NOMO-1 treated with DMSO at 0.1 percent for 48 hours (cell line): ENCODE data around the gene SCAF1.

Experiments
- DNase-seq: peaks from one replicate; lab custom pipeline; 2025; ENCODE audit not compliant: unreplicated experiment; lab: John Stamatoyannopoulos, UW

Gene SCAF1

DNA sequence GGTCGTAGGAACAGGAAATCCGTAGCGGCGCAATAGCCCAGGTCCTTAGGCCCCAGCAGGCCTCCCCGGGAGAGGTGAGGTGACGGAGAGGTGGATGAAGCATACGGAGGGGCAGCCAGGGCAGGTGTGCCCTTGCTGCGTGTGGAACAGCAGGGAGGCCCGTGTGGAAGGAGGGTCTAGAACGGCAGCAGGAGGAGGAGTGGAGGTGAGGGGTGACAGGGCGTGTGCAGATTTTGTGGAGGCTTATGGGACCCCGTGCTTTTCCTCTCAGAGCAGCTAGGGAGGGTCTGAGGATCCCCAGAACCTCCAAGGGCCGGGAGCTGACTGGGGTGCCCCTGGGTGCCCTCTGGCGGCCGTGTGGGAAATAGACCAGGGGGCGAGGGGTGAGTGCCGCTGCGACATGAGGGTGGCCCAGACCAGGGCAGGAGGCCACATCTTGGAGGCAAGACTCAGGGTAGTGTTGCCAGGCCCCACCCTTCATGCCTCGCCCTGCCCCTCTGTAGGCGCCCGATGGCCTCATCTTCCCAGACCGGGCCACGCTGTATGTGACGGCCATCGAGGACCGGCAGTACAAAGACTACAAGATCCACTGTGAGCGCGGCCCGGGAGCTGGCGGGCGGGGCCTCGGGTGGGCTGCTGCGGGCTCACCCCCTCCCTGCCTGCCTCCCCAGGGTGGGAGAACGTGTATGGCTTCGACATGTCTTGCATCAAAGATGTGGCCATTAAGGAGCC, 42.4 kb downstream of the SCAF1 start:
- DNase-seq = no peak

DNA sequence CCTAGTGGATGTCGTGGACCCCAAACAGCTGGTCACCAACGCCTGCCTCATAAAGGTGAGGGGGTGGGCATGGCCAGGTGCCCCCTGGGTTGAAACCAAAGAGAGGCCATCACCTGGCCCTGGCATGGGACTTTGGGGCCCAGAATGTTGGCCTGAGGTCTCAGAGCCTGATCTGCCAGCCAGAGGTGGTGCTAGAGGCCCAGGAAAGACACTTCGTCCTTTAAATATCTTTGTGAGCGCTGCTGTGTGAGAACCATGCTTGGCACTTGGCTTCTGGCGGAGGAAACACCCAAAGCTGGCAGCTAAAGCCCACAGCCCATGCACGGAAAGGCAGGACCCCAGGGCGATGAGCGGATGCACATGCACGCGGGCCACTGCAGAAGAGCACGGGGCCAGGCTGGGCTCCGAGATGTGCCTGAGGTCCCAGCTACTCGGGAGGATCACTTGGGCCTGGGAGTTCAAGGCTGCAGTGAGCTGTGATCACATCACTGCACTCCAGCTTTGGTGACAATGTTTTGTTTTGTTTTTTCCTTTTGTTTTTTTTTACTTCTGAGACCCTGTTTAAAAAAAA, 43.1 kb downstream of the SCAF1 start:
- no peak for DNase-seq

DNA sequence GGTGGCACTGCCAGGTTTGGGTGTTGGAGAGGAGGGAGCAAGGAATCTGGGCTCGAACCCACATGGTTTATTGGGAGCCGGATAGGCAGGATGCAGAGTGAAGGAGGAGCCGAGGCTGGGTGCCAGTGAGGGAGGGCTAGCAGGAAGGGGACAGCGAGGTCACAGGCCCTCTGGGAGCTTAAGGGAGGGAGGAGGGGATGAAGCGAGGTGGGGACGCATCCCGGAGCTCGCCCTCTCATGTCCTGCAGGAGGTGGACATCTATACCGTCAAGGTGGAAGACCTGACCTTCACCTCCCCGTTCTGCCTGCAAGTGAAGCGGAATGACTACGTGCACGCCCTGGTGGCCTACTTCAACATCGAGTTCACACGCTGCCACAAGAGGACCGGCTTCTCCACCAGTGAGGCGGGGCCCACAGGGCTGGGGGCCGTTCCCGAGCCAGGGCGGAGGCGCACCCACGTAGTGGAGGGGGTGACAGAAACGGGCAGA, 43.9 kb downstream of the SCAF1 start:
- DNase-seq = no peak

DNA sequence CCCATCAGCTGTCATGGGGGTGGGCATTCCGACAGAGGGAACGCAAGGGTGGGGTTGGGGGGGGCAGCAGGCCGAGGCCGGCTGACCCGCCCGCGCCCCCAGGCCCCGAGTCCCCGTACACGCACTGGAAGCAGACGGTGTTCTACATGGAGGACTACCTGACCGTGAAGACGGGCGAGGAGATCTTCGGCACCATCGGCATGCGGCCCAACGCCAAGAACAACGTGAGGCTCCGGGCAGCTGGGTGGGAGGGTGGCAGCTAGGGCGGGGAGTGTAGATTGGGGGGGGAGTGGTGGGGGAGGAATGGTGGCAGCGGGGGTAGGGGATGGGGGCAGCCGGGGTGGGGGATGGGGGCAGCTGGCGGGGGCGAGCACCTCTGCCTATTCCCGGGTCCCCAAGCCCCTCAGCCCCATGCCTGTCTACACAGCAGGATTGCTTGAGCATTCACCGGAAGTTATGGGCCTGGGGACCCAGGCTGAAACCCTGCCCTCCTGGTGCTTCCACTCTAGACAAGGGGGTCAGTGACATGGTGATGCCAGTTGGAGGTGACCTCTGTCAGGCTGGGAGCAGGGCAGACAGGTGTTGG, 44.6 kb downstream of the SCAF1 start:
- no peak for DNase-seq

DNA sequence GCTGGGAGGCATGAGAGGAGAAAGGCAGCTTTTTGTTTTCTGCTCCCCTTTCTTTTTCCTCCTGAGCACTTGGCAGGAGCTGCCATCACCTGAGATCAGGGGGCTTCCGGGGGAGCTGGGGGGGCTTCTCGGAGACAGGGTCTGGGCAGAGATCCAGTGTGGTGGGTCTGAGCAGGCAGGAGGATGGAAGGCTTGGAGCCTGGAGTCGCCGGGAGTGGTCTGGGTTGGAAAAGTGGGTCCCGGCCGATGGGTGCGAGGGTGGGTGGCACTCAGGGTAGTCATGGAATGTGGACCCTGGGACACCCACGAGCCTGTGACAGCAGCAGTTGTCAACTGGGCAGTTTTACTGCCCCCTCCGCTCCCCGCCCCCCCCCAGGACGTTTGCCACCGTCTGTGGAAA, 45.1 kb downstream of the SCAF1 start:
- no peak for DNase-seq

DNA sequence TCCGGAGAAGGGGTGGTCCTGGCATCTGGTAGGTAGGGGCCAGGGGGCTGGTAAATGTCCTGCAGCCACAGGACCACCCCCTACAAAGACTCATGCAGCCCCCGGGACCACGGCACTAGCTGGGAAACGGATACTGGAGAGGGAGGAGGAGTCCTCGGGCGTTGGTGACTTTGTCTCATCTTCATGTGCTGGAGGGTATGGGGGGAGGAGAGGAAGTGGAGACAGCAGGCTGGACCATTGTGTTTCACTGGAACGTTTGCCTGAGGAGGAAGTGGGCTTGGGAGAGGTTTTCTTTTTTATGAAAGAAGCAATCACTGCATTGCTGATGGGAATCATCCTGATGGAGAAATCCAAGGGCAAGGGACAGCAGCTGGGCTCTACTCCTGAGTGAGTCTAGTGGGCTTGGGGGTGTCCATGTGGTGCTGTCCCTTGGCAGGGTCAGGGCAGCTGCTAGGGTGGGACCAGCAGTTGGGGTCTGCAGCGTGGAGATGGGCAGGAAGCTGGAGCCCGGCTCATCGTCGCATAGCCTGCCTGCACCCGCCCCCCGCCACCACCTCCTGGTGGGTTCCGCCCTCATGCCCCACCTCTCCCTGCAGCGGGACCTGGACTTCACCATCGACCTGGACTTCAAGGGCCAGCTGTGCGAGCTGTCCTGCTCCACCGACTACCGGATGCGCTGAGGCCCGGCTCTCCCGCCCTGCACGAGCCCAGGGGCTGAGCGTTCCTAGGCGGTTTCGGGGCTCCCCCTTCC, 45.7 kb downstream of the SCAF1 start:
- DNase-seq = no peak

DNA sequence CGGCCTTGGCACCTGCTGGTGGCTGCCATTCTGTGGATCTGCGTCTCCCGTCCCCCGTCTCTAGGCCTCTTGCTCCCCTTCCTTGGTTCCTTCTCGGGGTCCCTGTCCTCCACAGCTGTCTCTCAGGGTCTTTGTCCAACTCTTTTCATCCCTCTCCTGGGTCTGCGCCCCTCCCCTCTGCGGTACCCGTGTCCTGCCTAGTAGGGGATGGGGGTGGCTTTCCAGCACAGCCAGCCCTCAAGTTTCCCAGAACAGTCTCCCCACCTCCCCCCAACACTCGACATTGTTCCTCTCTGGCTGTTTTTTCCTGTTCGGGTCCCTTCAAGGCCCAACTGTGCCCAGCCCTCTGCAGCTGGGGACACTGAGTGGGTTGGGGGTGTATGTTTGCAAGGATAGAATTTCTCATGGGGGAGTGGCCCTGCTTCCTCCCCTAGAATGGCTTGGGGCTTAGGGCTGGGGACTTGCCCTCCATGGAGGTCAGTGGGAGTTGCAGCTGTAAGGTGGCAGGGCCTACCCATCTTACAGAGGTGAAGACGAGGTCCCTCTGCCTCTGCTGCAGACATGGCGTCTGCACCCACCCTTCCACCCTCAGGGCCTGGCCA, 46.6 kb downstream of the SCAF1 start:
- no peak for DNase-seq

DNA sequence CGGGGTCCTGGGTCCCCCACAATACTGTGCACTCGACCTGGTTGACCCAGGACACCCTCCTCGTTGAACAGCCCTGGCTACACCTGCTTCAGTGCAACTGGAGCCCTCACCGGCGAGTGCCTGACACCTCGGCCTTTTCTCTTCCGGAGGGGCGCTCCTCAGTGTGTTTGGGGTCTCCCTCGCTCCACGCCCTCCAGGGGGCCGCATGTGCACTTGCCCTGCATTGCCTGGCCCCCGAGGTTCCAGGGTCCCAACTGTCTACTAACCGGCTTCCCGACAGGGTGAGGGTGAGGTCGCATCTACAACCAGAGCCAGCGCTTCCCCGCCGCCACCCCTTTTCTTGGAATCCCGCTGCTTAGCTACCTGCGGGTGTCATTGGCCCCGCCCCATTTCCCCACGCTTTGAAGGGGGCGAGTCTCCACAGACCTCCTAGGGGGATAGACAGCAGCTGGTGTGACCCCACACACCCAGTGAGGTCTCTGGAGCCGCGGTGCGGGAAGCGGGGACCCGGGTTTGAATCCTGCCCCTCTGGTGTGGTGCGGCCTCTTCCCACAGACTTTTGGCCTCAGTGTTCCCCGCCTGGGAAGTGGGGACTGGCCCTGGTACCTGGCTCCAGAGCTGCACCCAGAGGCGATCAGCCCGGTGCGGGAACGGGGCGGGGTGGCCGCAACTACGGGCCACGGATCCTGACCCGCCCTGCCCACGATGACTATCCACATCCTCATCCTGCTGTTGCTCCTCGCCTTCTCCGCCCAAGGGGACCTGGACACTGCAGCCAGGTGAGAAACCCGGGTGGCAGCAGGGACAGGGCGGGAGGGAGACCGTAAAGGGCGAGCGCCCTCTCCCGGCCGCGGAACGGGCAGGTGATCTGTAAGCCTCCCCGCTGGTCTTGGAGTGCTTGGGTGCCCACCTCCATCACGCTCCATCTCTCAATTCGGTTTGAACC, 47.4 kb downstream of the SCAF1 start, which contains the start of gene ADM5:
ADM5 (plus strand) TSS at position 462 of the 946 bp plus-strand sequence; CDS start at position 706, 244 bp downstream.
- DNase-seq = no peak

DNA sequence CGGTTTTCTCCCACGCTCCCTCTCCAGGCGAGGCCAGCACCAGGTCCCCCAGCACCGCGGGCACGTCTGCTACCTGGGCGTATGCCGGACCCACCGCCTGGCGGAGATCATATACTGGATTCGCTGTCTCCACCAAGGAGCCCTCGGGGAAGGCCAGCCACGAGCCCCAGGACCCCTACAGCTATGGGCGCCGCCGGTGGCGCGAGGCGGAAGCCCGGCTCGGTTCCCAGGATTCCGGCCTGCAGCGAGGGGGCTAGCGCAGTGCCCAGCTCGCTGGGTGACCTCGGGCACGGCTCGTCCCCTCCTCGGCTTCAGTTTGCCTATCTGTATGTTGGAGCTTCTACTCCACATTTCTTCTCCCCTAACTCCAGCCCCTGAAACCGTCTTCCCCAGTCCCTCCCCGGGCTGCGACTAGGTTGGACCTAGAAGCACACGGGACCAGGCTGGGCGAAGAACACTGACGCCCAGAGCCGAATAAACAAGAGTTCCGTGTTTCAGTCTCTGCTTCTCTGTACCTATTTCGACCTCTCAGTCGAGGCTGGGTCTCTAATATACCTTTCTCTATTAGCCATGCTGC, 48.2 kb downstream of the SCAF1 start:
- no peak for DNase-seq

DNA sequence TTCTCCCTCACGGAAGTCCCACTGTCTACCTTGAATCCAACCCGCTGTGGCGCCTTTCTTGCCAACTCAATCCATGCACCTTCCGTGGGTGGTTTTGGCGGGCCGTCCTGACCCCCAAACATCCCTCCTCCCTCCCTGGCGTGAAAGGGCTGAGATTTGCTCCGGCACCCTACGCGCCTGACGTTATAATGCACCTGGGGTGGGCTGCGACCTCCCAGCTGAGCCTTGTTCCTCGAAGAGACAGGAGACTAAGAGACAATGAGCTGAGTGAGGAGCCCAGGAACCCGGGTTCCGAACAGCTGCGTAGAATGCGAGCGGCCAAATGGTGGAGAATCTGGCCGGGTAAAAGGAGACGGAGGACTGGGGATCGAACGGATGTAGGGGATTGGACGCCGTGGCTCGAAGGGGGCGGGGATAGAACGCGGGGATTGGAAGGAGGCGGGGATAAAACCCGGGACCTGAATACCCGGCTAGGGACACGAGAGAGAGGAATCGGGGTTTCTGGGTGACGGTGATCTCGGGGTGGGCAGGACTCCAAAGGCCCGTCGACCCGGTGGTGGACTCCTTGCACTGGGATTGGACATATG, 48.7 kb downstream of the SCAF1 start, which contains the start of gene CPT1C:
CPT1C (plus strand) TSS at position 461 of the 587 bp plus-strand sequence. CDS start 1,137 bp downstream, outside the sequence.
- DNase-seq = no peak

DNA sequence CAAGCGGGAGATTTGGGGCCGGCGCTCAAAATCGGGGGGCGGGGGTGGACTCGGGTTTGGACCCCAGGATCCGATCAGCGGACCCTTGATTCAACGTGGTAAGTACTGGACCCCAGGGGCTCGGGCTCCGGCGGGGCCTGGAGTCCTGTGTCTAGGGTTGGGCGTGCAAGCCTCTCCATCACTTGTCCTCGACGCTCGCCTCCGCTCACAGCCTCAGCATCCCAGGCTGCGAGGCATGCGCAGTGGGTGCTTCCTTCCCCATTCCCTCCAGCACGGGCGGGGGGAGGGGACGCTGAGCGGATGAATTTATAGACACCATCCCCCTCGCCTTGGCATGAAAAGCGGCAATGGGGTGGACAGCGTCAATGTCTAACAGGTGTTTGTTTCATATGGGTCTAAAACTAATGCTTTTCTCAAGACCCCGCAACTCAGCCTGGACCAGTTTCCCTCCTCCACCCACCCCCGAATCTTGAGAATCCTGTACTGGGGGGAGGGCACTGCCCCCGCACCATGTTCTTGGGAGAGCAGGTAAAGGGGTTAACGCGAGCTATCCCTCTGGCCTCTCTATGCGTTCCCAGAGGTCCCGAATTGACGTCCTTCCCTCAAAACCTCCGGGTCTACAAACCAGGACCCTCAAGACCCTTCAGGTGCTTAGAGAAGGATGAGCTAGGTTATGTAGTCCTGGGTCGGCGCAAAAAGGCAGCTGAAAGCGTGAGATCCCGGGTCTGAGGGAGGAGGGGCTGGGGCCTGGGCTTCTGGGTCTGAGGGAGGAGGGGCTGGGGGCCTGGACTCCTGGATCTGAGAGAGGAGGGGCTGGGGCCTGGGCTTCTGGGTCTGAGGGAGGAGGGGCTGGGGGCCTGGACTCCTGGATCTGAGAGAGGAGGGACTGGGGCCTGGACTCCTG, 49.5 kb downstream of the SCAF1 start:
- no peak for DNase-seq

DNA sequence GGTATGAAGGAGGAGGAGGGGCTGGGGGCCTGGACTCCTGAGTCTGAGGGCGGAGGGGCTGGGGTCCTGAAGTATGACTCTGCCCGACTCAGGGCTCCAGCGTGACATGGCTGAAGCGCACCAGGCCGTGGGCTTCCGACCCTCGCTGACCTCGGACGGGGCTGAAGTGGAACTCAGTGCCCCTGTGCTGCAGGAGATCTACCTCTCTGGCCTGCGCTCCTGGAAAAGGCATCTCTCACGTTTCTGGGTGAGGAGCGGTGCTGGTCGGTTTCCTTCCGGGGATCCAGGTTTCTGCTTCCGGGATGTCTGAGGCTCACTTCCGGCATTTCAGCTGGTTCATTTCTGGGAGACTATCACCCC, 50.1 kb downstream of the SCAF1 start:
- DNase-seq = no peak

DNA sequence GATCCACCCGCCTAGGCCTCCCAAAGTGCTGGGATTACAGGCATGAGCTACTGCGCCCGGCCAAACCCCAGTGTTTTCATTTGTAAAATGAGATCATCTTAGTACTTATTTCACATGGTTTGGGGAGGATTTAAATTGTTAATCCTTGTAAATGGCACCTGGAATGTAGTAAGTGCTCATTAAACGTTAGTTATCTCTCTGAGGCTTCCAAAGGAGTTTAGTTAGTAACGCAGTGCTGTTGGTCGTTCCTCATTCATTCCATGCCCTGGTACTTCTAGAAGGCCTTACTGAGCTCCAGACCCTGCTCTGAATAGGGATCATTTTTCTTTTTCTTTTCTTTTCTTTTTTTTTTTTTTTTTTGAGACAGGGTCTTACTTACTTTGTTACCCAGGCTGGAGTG, 54.1 kb downstream of the SCAF1 start:
- DNase-seq = no peak

DNA sequence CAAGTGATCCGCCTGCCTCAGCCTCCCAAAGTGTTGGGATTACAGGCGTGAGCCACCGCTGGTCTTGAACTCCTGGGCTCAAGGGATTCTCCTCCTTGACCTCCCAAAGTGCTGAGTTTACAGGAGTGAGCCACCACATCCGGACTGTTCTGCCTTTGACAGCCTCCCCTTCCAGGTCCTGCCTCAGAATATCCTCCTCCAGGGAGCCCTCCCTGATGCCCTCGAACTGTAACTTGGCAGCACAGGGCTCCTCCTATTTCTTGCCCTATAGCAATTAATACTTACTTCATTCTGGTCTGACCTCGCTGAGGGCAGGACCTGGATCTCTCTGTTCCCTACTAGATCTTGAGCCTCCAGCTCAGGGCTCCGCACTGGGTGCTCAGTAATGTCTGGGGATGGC, 54.9 kb downstream of the SCAF1 start:
- no peak for DNase-seq

DNA sequence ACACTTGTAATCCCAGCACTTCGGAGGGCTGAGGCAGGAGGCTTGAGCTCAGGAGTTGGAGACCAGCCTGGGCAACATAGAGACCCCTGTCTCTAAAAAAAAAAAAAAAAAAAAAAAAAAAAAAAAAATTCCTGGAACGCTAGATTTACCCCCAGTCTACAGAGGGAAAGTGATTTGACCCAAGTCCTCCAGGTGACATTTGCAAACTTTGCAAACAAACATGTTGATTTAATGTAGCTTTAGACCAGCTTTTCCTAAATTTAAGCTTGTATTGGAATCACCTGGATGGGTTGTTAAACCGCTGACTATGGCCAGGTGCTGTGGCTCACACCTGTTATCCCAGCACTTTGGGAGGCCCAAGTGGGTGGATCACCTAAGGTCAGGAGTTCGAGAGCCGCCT, 57.4 kb downstream of the SCAF1 start:
- DNase-seq = no peak

DNA sequence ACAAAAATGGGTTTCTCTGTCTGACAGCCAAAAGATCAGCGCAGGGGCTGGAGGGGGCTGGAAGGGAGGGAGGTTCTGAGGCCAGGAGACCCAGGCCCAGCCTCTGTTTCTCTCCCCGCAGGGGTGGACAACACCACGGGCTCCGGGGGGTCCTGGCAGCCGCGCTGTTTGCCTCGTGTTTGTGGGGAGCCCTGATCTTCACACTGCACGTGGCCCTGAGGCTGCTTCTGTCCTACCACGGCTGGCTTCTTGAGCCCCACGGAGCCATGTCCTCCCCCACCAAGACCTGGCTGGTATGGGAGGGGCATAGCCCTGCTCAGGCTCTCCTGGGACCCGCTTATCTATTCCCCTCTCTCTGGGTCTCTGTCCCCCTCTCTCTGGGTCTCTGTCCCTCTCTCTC, 58.6 kb downstream of the SCAF1 start:
- DNase-seq = no peak

DNA sequence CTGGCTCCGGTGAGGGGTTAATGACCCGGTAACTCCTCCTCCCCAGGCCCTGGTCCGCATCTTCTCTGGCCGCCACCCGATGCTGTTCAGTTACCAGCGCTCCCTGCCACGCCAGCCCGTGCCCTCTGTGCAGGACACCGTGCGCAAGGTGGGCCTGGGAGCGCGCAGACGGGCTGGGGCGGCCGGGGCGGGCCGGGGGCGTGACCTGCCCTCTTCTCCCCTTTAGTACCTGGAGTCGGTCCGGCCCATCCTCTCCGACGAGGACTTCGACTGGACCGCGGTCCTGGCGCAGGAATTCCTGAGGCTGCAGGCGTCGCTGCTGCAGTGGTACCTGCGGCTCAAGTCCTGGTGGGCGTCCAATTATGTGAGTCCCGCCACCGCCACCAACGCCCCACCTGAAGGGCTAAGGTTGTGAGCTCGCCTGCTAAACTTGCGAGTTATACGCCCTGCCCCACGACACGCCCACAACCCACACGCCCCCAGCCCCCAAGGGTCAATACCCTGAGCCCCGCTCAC, 59.3 kb downstream of the SCAF1 start:
- no peak for DNase-seq
